Lower leg skin (tissue), 3 donors: ENCODE measurements around the gene HMGA1.

Source experiments
- CTCF ChIP-seq, 3 donors: fragments of 450-650 bp; IDR thresholded peaks; one replicate each; pipeline ENCODE4 v1.5.1; 2016; ENCODE audit warnings: antibody characterized with exemption in 3 of 3, mild to moderate bottlenecking in 3 of 3, moderate library complexity in 2 of 3
- POLR2A ChIP-seq, 2 donors: fragments of 450-650 bp; IDR thresholded peaks; one replicate each; pipeline ENCODE4 v1.6.1; 2016 to 2017; ENCODE audit warnings: antibody characterized with exemption in 2 of 2, mild to moderate bottlenecking in 1 of 2, moderate library complexity in 1 of 2

GRCh38 chr6:34205916-34206315 lies 30.8 kb upstream of the HMGA1 start:
- TF ChIP-seq CTCF (IDR thresholded peaks at IDR 0.05), result no peak
- TF ChIP-seq POLR2A (IDR thresholded peaks at IDR 0.05), result no peak
